Omental fat pad (tissue), 4 donors: ENCODE data around the gene DNAJC18. TPM values are rescaled to one million over a fixed set of nuclear protein-coding genes. Genes with fewer than 3 reads are reported as not detected.

Experiments used
- ATAC-seq: fragments of 150-250 bp; one replicate; pipeline ENCODE4 v1.9.1; 2016; ENCODE audit warnings: mild to moderate bottlenecking, moderate library complexity; ENCODE audit not compliant: low FRiP score
- DNase-seq: peaks from one replicate; pipeline ENCODE4 v3.0.0-alpha.2; 2019; ENCODE audit warnings: low spot score
- total RNA-seq, 4 donors: library from RNA; depleted of rRNA; stranded (reverse); fragments of >200 nt; gene quantifications; one replicate each; pipeline ENCODE4 v1.1.0, GENCODE V29; 2016
- TF ChIP-seq, protein P1 (sequence below), 3 donors: fragments of 450-650 bp; IDR thresholded peaks; one replicate each; pipeline ENCODE4 v1.5.1; 2016 to 2017; ENCODE audit warnings: antibody characterized with exemption in 3 of 3, mild to moderate bottlenecking in 3 of 3, moderate library complexity in 2 of 3

DNAJC18 gene
- total RNA-seq, 4 donors from 2014 or later = 6.1 to 7.4 (median 6.5) TPM

DNA sequence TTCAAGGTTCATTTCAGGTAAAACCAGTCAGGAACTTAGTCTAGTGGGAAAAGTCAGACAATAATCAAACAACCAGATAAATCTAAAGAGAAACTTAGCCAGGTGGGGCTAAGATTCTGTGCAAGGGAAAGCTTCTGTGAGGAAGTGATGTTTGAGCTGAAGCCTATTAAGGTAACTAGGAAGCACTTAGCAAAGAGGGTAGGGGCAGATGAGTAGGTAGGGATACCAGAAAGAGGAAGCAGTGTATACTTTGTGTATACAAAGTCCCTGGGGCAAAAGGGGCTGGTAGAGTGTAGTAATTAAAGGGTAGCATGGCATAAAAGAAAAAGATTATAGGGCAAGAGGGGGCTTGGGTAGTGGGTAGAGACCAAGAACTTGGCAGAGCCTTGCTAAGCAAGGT lies 31.8 kb downstream of the DNAJC18 start:
- ATAC-seq = no peak
- TF ChIP-seq, protein P1, sequence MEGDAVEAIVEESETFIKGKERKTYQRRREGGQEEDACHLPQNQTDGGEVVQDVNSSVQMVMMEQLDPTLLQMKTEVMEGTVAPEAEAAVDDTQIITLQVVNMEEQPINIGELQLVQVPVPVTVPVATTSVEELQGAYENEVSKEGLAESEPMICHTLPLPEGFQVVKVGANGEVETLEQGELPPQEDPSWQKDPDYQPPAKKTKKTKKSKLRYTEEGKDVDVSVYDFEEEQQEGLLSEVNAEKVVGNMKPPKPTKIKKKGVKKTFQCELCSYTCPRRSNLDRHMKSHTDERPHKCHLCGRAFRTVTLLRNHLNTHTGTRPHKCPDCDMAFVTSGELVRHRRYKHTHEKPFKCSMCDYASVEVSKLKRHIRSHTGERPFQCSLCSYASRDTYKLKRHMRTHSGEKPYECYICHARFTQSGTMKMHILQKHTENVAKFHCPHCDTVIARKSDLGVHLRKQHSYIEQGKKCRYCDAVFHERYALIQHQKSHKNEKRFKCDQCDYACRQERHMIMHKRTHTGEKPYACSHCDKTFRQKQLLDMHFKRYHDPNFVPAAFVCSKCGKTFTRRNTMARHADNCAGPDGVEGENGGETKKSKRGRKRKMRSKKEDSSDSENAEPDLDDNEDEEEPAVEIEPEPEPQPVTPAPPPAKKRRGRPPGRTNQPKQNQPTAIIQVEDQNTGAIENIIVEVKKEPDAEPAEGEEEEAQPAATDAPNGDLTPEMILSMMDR (IDR thresholded peaks at IDR 0.05) = no peak
- DNase-seq = no peak

DNA sequence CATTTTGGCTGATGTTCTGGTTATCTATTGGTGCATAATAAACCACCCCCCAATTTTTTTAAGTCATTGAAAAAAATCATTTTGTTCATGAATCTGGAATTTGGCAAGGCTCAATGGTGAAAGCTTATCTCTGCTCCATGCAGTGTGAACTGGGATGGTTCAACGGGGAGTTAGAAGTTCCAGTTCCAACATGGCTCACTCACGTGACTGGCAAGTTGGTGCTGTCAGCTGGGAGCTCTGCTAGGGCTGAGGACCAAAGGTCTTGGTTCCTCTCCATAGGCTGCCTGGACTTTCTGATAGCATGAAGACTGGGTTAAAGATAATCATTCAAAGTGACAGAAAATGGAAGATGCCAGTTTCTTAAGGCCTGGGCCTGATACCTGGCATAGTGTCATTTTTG lies 32.4 kb downstream of the DNAJC18 start:
- TF ChIP-seq, protein P1 (IDR thresholded peaks at IDR 0.05) = no peak
- DNase-seq (no peak), ATAC-seq (no peak)

DNA sequence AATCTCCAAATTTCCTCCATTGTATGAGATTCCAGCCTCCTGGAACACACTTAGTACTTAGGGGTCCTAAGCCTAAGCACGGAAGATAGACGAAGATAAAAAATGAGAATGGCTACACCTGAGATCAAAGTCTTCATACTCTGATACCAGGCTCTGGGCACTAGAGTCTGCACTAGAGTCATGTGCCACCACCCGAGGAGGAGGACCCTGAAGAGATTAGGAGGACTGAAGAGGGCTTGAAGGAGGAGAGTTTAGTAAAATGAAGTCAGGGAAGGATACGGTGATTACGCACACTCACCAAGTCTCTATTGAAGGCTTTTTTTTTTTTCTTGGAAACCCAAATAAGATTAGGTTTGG lies 34.9 kb downstream of the DNAJC18 start:
- TF ChIP-seq, protein P1 (IDR thresholded peaks at IDR 0.05) = no peak
- DNase-seq (no peak), ATAC-seq (no peak)

DNA sequence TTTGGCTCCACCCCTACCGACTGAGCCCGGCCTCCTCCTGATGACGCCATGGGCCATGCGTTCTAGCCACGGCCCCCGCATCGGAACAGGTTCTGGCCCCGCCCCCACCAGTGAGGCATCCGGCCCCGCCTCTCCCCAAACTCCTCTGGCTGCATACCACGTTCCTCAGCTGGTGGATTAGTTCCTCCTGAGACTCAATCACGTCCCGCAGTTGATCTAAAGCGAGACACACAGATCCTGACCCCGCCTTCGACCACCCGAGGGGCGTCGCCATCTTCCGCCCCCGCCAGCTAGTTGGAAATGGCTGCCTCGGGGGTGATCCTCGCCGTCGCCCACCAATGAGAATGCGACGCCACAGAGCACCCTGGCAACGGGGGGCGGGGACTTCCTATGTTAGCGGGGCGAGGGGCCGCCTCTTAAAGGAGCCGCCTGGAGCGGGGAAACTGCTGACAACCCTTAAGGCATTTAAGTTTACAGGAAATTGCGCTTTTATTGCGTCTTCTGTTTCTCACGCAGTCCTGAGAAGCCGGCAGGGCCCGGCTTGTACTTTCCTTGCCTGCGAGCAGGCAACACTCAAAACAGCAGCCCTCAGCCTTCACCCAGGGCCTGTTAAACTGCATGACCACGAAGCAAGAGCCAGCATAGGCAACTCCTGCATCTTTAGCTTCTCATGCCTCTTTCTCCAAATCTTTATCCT lies 35.4 kb downstream of the DNAJC18 start, which contains the start of gene SPATA24:
TSS of gene SPATA24 (minus strand) at position 303 of the 697 bp plus-strand sequence. CDS start at position 274, 29 bp downstream.
- peak; percentile 97 for ATAC-seq
- TF ChIP-seq, protein P1 (IDR thresholded peaks at IDR 0.05) = no peak
- peak; percentile 95 for DNase-seq

DNA sequence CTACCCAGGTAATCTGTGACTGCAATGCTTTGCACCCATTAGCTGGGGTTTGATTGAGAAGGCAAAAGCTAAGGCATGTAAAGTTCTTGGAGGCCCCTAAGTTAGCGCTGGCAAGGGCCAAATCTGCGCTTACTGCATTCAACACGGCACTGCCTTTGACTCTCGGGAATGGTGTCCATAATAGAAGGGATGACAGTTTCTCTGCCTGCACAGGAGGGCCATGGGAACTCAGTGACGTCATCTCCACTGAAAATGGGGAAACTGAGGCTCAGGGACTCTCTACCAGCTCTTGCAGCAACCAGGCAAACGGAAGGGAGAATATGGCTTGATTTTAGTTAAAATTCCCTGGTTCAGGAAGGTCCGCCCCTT lies 35.9 kb downstream of the DNAJC18 start:
- DNase-seq (no peak), ATAC-seq (no peak)
- TF ChIP-seq, protein P1 (IDR thresholded peaks at IDR 0.05) = no peak

DNA sequence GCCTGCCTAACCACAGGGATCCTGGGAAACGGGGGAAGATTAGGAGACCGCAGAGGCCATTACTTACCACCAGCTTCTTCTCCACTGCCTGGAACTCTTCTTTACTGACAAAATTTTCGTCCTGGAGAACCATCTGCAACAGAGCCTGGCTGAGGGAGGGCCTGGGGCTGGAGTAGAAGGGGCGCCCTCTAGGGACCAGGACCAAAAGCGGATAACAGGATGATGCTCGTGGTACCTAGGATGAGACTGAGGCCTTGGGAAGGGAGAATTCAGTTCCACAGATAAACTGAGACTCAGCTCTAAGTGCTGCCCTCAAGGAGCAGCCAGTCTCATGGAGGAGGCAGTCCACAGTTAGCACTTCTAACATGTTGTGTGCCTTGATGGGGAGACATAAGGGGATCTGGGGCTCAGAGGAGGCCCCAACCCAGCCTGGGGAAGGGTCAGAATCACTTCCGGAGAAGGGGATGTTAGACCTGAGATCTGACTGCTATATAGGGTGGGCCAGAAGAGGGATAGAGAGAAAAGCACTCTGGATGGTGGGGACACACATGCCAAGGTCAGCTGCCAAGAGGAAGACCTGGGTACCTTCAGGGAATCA lies 36.7 kb downstream of the DNAJC18 start:
- ATAC-seq = no peak
- DNase-seq = no peak
- TF ChIP-seq, protein P1 (IDR thresholded peaks at IDR 0.05) = no peak

DNA sequence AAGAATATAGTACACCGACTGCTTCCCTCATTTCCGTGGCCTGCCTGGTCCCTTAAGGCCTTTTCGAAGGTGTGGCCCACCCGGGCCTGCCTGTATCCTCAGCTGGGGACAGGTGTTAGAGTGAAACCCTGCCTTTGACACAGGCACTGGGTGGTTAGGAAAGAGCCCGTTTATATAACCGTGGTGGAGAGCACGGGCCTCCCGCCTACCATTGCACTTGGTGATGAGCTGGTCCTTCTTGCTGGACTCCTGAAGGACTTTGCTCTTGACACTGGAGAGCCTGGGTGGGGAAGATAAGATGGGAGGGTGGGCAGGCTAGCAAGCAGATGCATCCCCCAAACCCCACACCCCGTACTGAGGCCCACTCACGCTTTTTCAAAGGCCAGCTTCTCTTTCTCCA lies 37.8 kb downstream of the DNAJC18 start:
- ATAC-seq (no peak), DNase-seq (no peak)
- TF ChIP-seq, protein P1 (IDR thresholded peaks at IDR 0.05) = no peak
